ENCODE results near the gene TSHZ3.

The TSHZ3 gene

GRCh38 chr19:31308781-31309180, 40.5 kb downstream of the TSHZ3 start:
- TF ChIP-seq CTCF (IDR thresholded peaks at IDR 0.05; ENCODE audit: low read length, missing control alignments): no peak
- DNase-seq (ENCODE audit: low read depth): no peak
- H3K4me3 ChIP-seq (replicated peaks; ENCODE audit: low read depth, low read length): no peak overlapping the region

GRCh38 chr19:31307071-31307669, 42.1 kb downstream of the TSHZ3 start:
- TF ChIP-seq CTCF (IDR thresholded peaks at IDR 0.05; ENCODE audit: low read length, missing control alignments): no peak
- no peak for DNase-seq (ENCODE audit: low read depth)
- H3K4me3 ChIP-seq (replicated peaks; ENCODE audit: low read depth, low read length): no peak overlapping the region

GRCh38 chr19:31306006-31306753, 43.1 kb downstream of the TSHZ3 start:
- DNase-seq (ENCODE audit: low read depth): no peak
- TF ChIP-seq CTCF (IDR thresholded peaks at IDR 0.05; ENCODE audit: low read length, missing control alignments): no peak
- no peak overlapping the region for H3K4me3 ChIP-seq (replicated peaks; ENCODE audit: low read depth, low read length)

GRCh38 chr19:31304831-31305312, 44.4 kb downstream of the TSHZ3 start:
- TF ChIP-seq CTCF (IDR thresholded peaks at IDR 0.05; ENCODE audit: low read length, missing control alignments): no peak
- no peak overlapping the region for H3K4me3 ChIP-seq (replicated peaks; ENCODE audit: low read depth, low read length)
- DNase-seq (ENCODE audit: low read depth): peak; percentile 3

GRCh38 chr19:31303262-31303815, 45.9 kb downstream of the TSHZ3 start:
- DNase-seq (ENCODE audit: low read depth): no peak
- H3K4me3 ChIP-seq (replicated peaks; ENCODE audit: low read depth, low read length): no peak overlapping the region
- no peak for TF ChIP-seq CTCF (IDR thresholded peaks at IDR 0.05; ENCODE audit: low read length, missing control alignments)

GRCh38 chr19:31301306-31301980, 47.8 kb downstream of the TSHZ3 start:
- no peak for DNase-seq (ENCODE audit: low read depth)
- no peak overlapping the region for H3K4me3 ChIP-seq (replicated peaks; ENCODE audit: low read depth, low read length)
- TF ChIP-seq CTCF (IDR thresholded peaks at IDR 0.05; ENCODE audit: low read length, missing control alignments): no peak

Data from fibroblast of pulmonary artery (primary cell).